GM18909 (cell line): ENCODE results near the gene MLLT3.
"Not testable (repeated sequence)": the region's sequence is repeated elsewhere in the genome, so short reads cannot be mapped to it uniquely, and the experiment has no call there.

Experiments
- ATAC-seq: cut with Tn5 transposase; IDR thresholded peaks from one replicate; pipeline ENCODE4 v1.9.1; 2021; ENCODE audit warnings: mild to moderate bottlenecking; ENCODE audit not compliant: unreplicated experiment, poor library complexity

Gene MLLT3

DNA sequence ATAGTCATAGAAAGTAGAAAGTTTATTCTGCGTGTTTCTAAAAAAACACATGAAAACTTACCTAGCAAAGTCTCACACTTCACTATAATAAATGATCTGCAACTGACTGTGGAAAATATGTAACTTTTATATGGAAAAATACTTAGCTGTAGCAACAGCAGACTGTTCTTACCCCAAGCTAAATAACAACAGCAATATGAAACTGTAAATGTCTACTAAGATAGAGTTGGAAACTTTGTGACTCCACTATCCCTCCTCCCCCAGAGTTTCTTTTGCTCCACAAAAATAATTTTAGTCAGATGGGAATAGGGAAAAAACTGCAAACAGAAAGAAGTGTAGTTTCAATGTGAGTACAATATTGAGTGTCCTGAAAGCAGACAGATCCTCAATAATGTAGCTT is 21.0 kb downstream of the MLLT3 start:
- no peak for ATAC-seq

DNA sequence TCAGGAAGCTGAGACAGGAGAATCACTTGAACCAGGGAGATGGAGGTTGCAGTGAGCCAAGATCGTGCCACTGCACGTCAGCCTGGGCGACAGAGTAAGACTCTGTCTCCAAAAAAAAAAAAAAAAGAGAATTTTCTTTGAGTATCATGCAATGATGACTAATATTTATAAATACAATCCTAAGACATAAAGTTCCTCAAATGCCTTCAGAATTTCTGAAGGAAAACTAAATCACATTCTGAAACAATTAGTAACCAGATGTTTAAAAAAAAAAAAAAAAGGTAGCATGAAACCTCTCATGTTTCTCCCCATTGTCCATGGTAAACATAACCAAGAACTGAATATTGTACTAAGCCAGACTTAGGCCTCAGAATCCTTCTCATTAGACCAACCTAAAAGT is 23.1 kb downstream of the MLLT3 start:
- no peak for ATAC-seq

DNA sequence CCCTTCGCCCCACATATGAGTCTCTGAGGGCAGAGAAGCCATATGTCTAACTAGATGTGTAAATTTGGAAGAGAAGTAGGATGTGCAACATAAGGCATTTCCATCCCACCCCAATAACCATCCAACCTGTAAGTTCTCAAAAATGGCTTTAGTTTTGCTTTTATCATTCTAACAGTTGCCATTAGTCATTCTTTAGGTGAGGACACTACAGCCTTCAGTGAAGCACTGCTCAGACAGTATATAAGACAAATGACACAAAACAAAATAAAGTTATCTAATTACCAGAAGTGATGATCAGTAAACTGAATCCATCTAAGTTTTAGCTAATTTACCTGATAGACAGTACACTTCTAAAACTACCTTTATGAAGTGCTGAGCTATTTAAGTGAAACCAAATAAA is 23.9 kb downstream of the MLLT3 start:
- no peak for ATAC-seq

DNA sequence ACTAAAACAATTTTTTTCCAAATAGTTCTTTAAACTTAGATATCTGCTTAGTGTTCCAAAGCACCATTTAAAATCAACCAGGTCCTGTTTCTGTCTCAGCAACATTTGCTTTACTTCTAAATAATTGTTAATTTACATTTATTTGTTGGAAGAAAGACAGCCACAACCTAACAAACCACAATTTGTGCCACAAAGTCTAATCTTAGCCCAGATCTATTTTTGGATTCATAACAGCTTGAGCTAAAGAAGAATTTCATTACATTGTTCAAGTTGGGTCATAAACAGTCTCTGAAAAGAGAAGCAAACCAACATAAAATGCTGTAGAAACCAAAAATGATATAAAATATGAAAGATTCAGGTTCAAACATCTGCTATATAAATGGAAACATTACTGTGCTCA is 24.4 kb downstream of the MLLT3 start:
- no peak for ATAC-seq

DNA sequence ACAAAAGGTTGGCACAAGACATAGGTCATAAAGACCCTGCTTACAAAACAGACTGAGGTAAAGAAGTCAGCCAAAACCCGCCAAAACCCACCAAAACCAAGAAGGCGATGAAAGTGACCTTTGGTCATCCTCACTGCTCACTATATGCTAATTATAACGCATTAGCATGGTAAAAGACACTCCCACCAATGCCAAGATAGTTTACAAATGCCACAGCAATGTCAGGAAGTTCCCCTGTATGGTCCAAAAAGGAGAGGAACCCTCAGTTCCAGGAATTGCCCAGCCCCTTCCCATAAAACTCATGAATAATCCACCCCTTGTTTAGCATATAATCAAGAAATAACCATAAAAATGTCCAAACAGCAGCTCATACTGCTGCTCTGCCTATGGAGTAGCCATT is 27.7 kb downstream of the MLLT3 start:
- ATAC-seq: no peak

DNA sequence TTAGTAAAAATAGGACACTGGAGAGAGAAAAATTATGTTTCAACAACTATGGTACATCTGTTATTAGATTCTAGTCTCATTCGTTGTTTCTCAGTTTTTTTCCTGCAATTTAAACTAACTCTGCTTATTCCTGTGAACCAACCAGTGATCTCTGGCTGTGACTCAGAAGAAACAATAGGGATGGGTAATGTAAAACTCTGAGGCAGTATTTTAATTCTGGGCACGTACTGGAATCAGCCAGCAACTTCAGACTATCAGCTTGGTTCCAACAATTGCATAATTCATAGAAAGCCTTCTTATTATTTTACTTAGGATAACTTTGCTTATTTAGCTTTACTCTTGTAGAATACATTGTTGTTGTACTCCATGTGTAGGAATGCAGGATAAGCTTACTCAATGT is 28.8 kb downstream of the MLLT3 start:
- ATAC-seq: no peak

DNA sequence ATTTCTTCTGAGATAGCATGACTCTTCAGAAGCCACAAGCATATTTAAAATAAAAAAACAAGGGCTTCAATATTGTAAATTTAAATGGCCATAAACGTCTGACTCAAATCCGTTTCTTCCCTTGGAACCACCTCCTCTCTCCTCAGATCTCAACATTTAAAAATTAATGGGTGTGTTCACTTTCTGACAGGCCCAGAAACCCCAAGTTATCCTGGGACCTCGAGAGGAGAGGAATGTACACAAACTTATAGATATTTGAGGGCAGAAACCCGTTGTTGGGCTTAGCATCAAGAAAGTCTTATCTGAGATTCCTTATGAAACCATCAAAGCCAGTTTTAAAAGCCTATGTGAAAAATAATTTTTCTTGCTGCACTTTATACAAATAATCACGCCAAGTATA is 29.2 kb downstream of the MLLT3 start:
- no peak for ATAC-seq

DNA sequence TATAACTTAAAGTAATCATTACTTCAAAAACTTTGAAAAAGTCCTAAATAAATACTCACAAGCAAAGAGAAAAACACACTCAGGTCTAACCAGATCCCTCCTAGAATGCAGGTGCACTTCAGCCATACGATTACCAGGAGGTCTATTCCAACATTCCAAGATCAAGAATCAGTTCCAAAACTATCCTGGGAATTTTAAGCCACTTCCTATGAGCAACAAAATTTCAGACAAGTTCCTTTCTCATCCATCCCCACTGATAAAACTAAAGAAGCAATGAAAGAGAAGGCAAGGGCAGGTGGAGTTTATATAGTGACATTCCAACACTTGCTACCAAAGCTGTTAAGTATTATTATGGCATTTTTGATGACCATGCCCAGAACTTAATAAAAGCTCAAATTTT is 29.6 kb downstream of the MLLT3 start:
- ATAC-seq: no peak

DNA sequence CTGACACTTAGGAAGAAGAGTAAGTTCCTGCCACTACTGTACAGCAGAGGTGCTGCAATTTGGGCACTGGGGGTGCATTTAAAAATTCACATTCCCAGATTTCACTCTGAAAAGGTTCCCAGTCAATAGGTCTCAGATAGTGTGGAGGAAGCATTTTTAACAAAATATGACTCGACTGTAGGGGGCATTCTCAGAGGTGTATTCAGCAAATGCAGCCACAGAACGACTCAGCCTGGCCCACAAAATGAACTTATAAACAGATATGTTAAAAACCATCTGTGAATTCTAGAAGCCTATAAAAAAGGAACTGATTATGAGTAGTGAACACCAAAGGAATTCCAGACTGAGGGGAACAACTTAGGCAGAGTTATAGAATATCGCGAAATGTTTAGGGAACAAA is 31.1 kb downstream of the MLLT3 start:
- ATAC-seq: no peak

DNA sequence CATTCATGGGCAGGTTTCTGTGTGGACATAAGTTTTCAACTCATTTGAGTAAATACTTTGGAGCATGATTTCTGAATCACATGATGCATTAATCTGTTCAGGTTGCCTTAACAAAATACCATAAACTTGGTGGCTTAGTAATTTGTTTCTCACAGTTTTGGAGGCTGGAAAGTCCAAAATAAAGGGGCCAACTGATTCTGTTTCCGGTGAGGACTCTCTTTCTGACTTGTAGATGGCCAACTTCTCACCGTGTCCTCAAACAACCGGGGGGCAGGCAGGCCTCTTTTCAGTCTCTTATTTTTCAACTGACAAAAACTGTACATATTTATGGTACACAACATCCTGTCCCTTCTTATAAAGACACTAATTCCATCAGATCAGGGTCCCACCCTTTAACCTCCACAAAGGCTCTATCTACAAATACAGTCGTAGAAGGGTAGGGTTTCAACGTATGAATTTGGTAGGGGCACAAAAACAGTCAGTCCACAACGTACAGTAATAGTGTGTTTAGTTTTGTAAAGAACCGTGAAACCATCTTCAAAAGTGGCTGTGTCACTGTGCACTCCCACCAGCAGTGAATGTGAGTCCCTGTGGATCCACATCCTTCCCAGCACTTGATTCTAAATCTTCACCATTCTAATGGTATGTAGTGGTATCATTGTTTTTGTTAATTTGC is 37.2 kb downstream of the MLLT3 start:
- ATAC-seq: no peak

DNA sequence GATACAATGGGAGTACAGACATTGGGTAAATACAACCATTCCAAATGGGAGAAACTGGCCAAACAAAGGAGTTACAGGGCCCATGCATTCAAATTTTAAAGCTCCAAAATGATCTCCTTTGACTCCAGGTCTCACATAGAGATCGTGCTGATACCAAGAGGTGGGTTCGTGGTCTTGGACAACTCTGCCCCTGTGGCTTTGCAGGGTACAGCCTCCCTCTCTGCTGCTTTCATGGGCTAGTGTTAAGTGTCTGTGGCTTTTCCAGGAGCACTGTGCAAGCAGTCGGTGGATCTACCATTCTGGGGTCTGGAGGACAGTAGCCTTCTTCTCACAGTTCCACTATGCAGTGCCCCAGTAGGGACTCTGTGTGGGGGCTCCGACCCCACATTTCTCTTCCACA is 39.2 kb downstream of the MLLT3 start:
- ATAC-seq: not testable (repeated sequence)

DNA sequence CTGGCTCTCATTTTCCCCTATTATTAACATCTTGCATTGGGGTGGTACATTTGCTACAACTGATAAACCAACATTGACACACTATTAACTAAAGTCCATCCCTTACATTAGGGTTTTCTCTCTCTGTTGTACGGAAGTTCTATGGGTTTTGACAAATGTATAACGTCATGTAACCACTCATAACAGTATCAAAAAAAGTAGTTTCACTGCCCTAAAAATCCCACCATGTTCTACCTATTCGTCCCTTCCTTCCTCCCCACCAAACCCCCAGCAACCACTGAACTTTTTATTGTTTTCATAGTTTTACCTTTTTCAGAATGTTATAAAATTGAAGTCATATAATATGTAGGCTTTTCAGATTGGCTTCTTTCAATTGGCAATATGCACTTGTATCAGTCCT is 40.1 kb downstream of the MLLT3 start:
- peak; percentile 77 for ATAC-seq

DNA sequence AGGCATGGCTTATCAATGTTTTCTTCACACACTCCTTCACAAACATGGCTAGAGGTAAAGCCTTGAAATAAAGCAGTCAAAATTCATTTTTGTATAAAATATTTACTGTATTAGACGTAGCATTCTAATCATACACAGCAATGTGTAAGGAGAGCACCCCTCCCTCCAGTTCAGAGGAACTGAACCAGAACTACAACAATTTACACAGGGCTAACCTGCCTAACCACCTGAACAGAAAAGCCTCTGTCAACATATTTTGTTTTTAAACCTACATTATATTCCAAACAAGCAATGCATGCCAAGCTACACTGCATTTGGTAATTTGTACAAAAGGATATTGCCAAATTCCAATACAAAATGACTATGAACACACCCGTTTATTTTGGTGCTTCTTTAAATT is 41.6 kb downstream of the MLLT3 start:
- ATAC-seq: no peak

DNA sequence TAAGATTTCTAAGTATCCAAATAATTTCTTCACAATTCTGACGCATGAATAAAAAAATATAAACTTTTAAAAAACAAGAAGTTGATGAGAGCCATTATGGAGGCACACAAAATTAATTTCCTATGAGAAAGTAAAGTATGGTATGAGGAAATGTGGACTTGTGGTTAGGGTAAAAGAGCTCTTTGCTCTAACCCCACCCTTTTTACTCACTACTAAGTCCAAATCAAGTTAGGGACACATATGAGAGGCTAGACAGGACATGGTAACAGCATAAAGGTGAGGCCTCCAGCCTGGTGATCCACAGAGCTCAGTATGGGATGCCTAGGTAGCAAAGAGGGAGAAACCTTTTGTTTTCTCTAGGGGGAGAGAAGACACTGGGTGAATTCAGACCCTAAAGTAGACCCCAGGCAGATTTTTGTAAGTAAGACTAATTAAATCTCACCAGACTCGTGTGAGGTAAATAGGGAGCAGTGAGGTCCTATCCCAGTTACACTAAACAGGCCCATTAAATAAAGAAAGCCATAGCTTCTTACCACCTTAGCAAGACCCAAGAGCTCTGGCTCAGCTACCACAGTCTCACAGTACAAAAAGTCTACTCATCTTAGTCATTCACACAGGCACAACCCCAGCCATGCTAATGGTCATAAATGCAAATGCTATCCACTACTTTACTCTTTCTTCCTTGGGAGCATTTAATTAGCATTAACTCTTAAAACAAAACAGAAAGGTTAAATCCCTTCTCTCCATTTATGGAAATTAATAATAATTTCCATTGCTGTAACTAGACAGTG is 42.6 kb downstream of the MLLT3 start:
- no peak for ATAC-seq

DNA sequence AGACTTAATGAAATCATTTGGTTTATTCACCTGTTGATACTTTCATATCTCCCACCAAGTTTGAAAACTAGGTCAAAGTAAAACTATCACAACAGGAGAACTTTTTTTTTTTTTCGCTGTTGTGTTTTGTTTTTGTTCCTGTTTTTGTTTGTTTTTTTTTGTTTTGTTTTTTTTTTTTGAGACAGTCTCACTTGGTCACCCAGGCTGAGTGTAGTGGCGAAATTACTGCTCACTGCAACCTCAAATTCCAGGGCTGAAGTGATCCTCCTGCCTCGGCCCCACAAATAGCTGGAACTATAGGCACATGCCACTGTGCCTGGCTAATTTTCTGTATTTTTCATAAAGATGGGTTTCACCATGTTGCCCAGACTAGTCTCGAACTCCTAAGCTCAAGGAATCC is 49.3 kb downstream of the MLLT3 start:
- ATAC-seq: no peak

DNA sequence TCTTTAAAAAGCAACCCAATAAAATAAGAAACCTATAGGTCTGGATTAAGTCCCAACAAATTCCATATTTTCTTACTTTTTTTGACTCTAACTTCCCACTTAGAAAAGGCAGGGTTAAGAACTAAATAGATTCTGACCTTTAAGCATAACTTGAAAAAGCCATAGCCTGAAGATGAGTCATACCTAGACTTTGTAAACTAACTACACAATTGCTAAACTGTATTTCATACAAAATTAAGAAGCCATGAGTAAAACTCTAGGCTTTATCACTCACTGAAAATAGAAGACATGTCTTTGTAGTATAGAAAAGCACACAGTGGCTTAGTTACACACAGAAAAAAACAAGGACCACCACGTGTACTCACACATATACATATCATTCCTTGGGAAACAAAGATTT is 51.5 kb downstream of the MLLT3 start:
- ATAC-seq: peak; percentile 71

DNA sequence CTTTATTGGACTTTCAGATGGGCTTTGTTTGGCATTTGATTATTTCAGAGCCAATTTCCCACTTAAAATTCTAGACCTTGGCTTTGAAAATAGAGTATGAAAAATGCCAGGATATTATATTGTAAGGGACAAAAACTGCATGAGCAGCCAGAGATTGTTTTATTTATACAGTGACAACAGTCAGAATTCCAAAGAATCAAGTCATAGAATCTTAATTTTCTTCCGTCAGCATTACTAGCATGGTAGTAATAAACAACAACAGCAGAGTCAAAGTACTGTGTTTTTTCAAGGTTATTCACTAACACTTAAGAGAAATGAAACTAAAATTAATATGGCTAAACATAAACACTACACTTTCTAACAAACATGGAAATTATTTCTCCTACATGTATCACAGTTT is 52.2 kb downstream of the MLLT3 start:
- ATAC-seq: no peak

DNA sequence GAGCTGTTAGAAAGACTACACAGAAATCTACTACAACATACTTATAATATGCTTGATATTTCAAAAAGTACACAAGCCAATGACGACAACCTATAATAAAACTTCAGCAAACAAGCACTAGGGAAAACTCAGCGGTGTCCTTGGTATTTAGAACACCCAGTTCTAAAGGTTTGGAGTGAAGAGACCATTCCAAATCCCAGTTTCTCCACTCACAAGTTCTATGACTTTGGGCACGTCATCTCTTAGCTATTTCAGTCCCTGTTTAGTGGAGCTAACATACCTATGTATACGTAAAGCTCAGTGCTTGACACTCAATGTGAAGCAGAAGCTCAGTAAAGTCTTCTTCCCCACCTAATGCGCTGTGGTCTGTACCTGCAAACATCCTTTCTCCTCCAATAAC is 52.8 kb downstream of the MLLT3 start:
- no peak for ATAC-seq

DNA sequence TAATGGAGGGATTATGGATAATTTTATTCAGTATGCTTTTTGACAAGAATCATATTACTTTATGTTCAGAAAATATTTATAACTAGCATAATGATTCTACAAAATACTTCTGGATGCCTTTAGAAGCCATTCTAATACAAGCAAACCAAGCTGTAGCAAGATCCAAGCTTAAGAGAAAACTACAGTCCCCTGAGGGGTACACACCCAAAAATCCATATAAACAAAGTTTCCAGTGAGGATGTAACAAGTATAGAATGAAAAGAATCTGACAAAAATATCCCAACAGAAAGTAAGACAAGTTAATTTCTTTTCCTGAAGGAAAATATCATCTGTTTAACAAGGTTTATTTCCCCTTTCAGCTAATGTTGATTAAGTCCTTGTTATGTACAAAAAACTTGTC is 53.9 kb downstream of the MLLT3 start:
- no peak for ATAC-seq

DNA sequence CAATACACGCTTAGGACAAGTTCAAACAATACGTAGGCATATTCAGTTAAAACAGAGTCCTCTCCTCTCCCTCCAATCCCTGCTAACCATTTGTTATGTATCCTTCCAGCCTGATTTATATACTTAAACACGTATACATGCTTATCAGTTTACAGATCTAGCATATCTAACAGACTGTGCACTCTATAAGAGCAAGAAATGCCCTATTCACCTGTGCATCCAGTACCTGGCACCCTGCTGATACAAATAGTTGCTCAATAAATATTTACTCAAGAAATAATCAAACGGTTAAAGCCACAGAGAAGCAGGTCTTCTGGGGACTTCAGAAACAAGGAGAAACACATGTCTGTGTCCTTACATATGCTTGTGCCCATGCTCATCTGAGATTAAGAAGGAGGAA is 55.9 kb downstream of the MLLT3 start:
- no peak for ATAC-seq

DNA sequence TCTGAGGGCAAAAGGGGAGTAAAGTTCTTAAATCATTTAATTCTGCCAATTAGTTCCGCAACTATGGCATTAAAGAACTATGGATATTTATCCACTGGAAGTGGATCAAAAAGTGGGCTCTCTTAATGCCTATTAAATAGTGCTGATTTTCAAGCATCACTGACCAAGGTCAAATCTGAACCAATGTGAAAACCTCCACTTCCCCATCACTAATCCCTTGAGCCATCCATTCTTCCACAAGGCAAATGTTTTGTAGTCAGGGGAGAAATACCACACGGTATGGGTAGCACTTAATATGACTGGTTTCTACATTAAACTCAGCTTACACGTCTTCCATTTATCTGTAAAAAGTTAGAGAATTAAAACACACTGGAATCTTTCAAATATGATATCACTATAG is 57.6 kb downstream of the MLLT3 start:
- ATAC-seq: no peak

DNA sequence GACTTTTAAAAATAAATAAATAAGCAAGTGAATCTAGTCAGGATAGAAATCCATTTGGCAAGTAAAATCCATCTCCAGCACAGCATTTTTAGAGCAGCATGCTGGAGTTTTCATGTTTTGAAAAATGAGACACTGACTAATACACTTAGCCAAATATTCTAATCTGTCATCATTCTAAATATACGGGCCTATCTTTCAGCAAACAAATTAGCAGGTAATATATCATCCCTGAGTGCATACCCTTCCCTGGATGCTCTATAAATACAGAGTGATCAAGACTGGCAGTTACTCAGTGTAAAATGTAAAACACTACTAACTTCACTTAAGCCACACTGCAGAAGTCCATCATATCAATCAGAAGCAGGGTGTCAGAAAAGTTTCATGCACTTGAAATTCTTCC is 58.4 kb downstream of the MLLT3 start:
- no peak for ATAC-seq
